Fibroblast of lung (primary cell): Measurements from ENCODE around the gene TDRD1.

Source experiments
- CTCF ChIP-seq, 2 donors: IDR thresholded peaks in 1 of 2; conservative IDR thresholded peaks in 1 of 2; 1 replicate in 1 of 2; 2 replicates in 1 of 2; pipeline ENCODE4 v1.5.1; 2011 to 2012; ENCODE audit warnings: low read length in 2 of 2, control low read depth in 1 of 2, inconsistent platforms in 1 of 2, low read depth in 1 of 2, mild to moderate bottlenecking in 1 of 2
- EZH2 ChIP-seq: IDR thresholded peaks from 2 replicates; pipeline ENCODE4 v1.5.1; 2012; ENCODE audit warnings: low read length, control low read depth, mild to moderate bottlenecking; ENCODE audit errors: missing control alignments

GRCh38 chr10:114256822-114257221, 77.7 kb downstream of the TDRD1 start:
- TF ChIP-seq CTCF (conservative IDR thresholded peaks at IDR 0.05 in 1 of 2, IDR thresholded peaks at IDR 0.05 in 1 of 2; ENCODE audit: low read depth in 1 of 2, low read length in 2 of 2) (no peak), EZH2 (no peak)
